ENCODE results near the gene IL17A.

IL17A gene

GRCh38 chr6:52186075-52186474, at the start of gene IL17A:
IL17A (plus strand) TSS chr6:52186375; CDS start chr6:52186432, 57 bp downstream.
- peaks cover 2% of the 10 kb centered on the region in 2 donors for H3K27me3 ChIP-seq (ENCODE audit: control insufficient read depth in 1 of 2, insufficient read depth in 2 of 2, low read length in 2 of 2)
- H3K27ac ChIP-seq (ENCODE audit: low read depth, low read length): no peak within 1 kb of the TSS
- H3K9ac ChIP-seq (ENCODE audit: low read depth in 1 of 2, low read length in 2 of 2): no peak within 1 kb of the TSS
- no peak within 1 kb of the TSS for H3K4me3 ChIP-seq (ENCODE audit: low read depth in 1 of 2, low read length in 2 of 2)
- H3K4me1 ChIP-seq (ENCODE audit: control insufficient read depth in 1 of 2, insufficient read depth in 2 of 2, low read length in 2 of 2): no peaks in the 10 kb centered on the region
- H3K9me3 ChIP-seq (ENCODE audit: control insufficient read depth in 1 of 2, low read length in 2 of 2): no peaks in the 10 kb centered on the region
- no peaks in the 10 kb centered on the region for H3K36me3 ChIP-seq (ENCODE audit: control insufficient read depth in 1 of 2, insufficient read depth in 2 of 2, low read length in 2 of 2)

DNA sequence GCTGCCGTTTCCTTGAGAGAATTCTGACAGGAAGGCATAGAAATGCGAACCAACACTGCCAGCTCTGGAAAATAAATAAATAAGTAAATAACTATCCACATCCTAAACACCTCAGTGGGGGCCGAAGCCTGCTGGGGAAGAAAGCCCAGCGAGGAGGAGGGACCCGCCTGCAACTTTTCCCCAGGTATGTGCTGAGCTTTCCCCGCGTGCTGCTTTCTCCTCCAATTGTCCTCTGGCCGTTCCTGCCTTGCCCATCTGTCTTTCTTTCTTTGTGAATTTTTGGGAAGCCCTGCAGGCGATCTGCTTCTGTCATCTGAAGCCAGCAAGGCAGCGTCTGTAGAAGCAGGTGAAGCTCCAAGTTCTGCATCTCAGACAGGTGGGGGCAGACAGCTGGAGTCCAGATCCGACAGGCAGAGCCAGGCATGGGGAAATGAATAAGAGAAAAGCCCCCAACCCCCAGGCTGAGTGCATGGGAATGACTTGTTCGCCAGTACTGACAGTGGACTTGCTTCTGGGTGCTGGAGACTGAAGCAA, 49.2 kb upstream of the IL17A start:
- no peak overlapping the region for H3K4me3 ChIP-seq (ENCODE audit: low read depth in 1 of 2, low read length in 2 of 2)
- H3K36me3 ChIP-seq (ENCODE audit: control insufficient read depth in 1 of 2, insufficient read depth in 2 of 2, low read length in 2 of 2): no peaks in the 10 kb centered on the region
- no peaks in the 10 kb centered on the region for H3K27me3 ChIP-seq (ENCODE audit: control insufficient read depth in 1 of 2, insufficient read depth in 2 of 2, low read length in 2 of 2)
- no peak overlapping the region for H3K27ac ChIP-seq (ENCODE audit: low read depth, low read length)
- no peaks in the 10 kb centered on the region for H3K9me3 ChIP-seq (ENCODE audit: control insufficient read depth in 1 of 2, low read length in 2 of 2)
- no peak overlapping the region for H3K9ac ChIP-seq (ENCODE audit: low read depth in 1 of 2, low read length in 2 of 2)
- no peaks in the 10 kb centered on the region for H3K4me1 ChIP-seq (ENCODE audit: control insufficient read depth in 1 of 2, insufficient read depth in 2 of 2, low read length in 2 of 2)

GRCh38 chr6:52138284-52138683, 47.9 kb upstream of the IL17A start:
- Histone ChIP-seq H3K4me3 (ENCODE audit: low read depth in 1 of 2, low read length in 2 of 2) (no peak overlapping the region), H3K9me3 (ENCODE audit: control insufficient read depth in 1 of 2, low read length in 2 of 2) (no peaks in the 10 kb centered on the region), H3K36me3 (ENCODE audit: control insufficient read depth in 1 of 2, insufficient read depth in 2 of 2, low read length in 2 of 2) (no peaks in the 10 kb centered on the region), H3K4me1 (ENCODE audit: control insufficient read depth in 1 of 2, insufficient read depth in 2 of 2, low read length in 2 of 2) (no peaks in the 10 kb centered on the region), H3K9ac (ENCODE audit: low read depth in 1 of 2, low read length in 2 of 2) (no peak overlapping the region), H3K27me3 (ENCODE audit: control insufficient read depth in 1 of 2, insufficient read depth in 2 of 2, low read length in 2 of 2) (no peaks in the 10 kb centered on the region), H3K27ac (ENCODE audit: low read depth, low read length) (no peak overlapping the region)

DNA sequence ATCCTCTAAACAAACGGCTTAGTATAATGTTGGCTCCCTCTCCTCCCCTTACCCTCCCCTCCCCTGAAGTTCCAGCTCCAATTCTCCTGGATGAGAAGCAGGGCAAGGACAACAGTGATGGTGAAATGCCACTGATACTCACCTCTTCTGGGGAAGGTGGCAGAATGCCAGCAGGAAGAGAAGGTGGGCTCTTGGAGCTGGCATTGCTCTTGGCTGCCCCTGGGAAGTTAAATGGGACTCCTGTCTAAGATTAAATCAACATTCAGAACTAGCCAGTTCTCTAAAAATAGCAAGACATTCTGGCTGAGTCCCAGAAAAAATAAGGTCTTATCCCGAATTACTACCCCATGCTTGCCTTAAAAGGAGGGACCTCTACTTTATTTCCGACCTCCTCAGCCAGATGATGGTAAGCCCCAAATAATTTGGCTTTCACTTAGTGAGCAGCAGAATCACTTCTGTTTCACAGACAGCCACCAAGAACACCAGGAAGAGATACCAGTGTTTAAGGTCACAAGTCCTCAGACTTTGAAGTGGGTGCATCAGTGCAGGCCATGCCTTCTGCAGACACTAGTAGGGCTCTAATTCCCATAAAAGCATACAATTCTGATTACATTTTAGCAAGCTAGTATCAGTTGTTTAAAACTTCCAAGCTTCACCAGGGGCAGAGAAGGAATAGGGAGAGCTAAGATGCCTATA, 46.0 kb upstream of the IL17A start:
- H3K4me3 ChIP-seq (ENCODE audit: low read depth in 1 of 2, low read length in 2 of 2): no peak overlapping the region
- H3K9ac ChIP-seq (ENCODE audit: low read depth in 1 of 2, low read length in 2 of 2): no peak overlapping the region

GRCh38 chr6:52141596-52141995, 44.6 kb upstream of the IL17A start:
- no peak overlapping the region for H3K27ac ChIP-seq (ENCODE audit: low read depth, low read length)
- H3K36me3 ChIP-seq (ENCODE audit: control insufficient read depth in 1 of 2, insufficient read depth in 2 of 2, low read length in 2 of 2): no peaks in the 10 kb centered on the region
- no peaks in the 10 kb centered on the region for H3K4me1 ChIP-seq (ENCODE audit: control insufficient read depth in 1 of 2, insufficient read depth in 2 of 2, low read length in 2 of 2)
- H3K9me3 ChIP-seq (ENCODE audit: control insufficient read depth in 1 of 2, low read length in 2 of 2): no peaks in the 10 kb centered on the region
- H3K27me3 ChIP-seq (ENCODE audit: control insufficient read depth in 1 of 2, insufficient read depth in 2 of 2, low read length in 2 of 2): peaks cover 0 to 6% of the 10 kb centered on the region in 2 donors
- no peak overlapping the region for H3K4me3 ChIP-seq (ENCODE audit: low read depth in 1 of 2, low read length in 2 of 2)
- H3K9ac ChIP-seq (ENCODE audit: low read depth in 1 of 2, low read length in 2 of 2): no peak overlapping the region

More for the DNA sequence above, 46.0 kb upstream of the IL17A start:
- Histone ChIP-seq H3K27me3 (ENCODE audit: control insufficient read depth in 1 of 2, insufficient read depth in 2 of 2, low read length in 2 of 2) (peaks cover 0 to 3% of the 10 kb centered on the region in 2 donors), H3K36me3 (ENCODE audit: control insufficient read depth in 1 of 2, insufficient read depth in 2 of 2, low read length in 2 of 2) (no peaks in the 10 kb centered on the region), H3K9me3 (ENCODE audit: control insufficient read depth in 1 of 2, low read length in 2 of 2) (no peaks in the 10 kb centered on the region), H3K27ac (ENCODE audit: low read depth, low read length) (no peak overlapping the region), H3K4me1 (ENCODE audit: control insufficient read depth in 1 of 2, insufficient read depth in 2 of 2, low read length in 2 of 2) (no peaks in the 10 kb centered on the region)

DNA sequence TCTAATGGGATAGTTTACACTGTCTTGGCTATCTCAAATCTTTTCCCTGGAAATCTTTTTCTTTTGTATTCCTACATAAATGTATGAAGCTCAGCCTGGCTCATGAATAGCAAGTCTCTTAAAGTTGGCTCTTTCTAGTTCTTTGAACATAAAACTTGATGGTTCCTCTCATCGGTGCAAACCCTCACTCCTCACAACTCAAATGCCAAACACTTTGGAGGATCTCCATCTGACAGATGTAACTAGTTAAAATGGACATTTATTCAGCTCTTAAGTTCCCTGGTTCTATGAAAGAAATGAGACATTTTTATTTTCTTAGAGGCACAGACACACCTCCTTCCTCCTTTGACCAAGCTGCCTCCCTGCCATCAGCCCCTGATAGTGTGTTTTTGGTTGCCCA, 43.6 kb upstream of the IL17A start:
- Histone ChIP-seq H3K9ac (ENCODE audit: low read depth in 1 of 2, low read length in 2 of 2) (no peak overlapping the region), H3K9me3 (ENCODE audit: control insufficient read depth in 1 of 2, low read length in 2 of 2) (no peaks in the 10 kb centered on the region), H3K27ac (ENCODE audit: low read depth, low read length) (no peak overlapping the region), H3K27me3 (ENCODE audit: control insufficient read depth in 1 of 2, insufficient read depth in 2 of 2, low read length in 2 of 2) (peaks cover 0 to 6% of the 10 kb centered on the region in 2 donors), H3K4me1 (ENCODE audit: control insufficient read depth in 1 of 2, insufficient read depth in 2 of 2, low read length in 2 of 2) (no peaks in the 10 kb centered on the region), H3K4me3 (ENCODE audit: low read depth in 1 of 2, low read length in 2 of 2) (no peak overlapping the region), H3K36me3 (ENCODE audit: control insufficient read depth in 1 of 2, insufficient read depth in 2 of 2, low read length in 2 of 2) (no peaks in the 10 kb centered on the region)

DNA sequence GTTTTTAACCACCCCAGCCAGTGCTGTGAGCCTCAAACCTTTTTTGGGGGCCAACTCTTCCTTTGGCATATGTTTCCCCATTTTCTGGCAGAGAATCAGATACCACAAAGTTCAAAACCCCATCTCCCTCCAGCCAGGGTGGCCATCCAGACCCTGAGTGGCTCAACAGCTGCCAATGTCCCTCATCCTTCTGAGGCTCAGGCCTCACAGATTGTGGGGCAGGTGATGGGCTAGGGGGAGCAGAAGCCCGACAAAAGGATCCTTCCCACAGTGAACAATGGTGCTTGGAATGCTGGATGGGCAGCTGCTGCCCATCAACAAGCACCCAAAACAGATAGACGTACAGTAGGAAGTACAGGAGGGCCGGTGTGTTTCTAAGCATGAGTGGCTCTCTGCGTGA, 42.6 kb upstream of the IL17A start:
- Histone ChIP-seq H3K9ac (ENCODE audit: low read depth in 1 of 2, low read length in 2 of 2) (no peak overlapping the region), H3K4me3 (ENCODE audit: low read depth in 1 of 2, low read length in 2 of 2) (no peak overlapping the region), H3K36me3 (ENCODE audit: control insufficient read depth in 1 of 2, insufficient read depth in 2 of 2, low read length in 2 of 2) (no peaks in the 10 kb centered on the region), H3K27me3 (ENCODE audit: control insufficient read depth in 1 of 2, insufficient read depth in 2 of 2, low read length in 2 of 2) (peaks cover 0 to 6% of the 10 kb centered on the region in 2 donors), H3K9me3 (ENCODE audit: control insufficient read depth in 1 of 2, low read length in 2 of 2) (no peaks in the 10 kb centered on the region), H3K27ac (ENCODE audit: low read depth, low read length) (no peak overlapping the region), H3K4me1 (ENCODE audit: control insufficient read depth in 1 of 2, insufficient read depth in 2 of 2, low read length in 2 of 2) (no peaks in the 10 kb centered on the region)

DNA sequence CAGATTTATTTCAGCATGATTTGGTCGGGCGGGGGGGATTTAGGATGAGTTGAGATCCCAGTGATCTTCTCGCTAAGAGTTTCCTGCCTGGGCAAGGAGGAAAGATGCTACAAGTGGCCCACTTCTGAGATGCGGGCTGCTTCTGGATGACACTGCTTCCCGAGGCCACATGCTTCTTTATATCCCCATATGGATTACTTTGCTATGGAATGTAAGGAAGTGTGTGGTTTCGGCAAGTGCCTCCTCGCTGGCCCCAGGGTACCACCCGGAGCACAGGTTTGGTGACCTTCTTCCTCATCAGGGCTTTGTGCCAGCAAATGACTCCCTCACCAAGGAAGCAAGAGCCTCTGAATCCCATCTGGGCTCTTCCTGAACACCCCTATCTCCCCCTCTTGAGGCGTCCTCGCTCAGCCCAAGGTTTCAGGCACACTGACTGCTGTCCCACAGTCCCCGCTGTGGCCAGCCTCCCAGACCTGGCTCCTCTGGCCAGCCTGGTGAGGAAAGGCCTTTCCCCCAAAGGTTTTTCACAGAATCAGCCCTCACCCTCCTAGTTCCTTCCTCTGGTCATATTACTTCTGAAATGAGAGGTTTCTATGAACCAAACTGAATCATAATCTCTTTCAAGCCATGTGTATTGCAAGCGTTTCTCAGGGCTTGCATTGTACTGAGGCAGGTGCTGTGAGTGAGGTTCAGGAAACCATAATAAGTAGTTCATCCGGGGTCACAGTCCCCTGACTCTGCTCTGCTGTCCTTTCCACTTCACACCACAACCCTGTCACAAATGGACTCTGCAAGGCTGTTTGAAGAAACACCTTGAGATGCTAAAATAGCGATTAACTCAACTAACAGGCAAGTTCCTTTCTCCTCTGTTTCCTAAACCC, 41.7 kb upstream of the IL17A start:
- H3K9me3 ChIP-seq (ENCODE audit: control insufficient read depth in 1 of 2, low read length in 2 of 2): no peaks in the 10 kb centered on the region
- no peaks in the 10 kb centered on the region for H3K4me1 ChIP-seq (ENCODE audit: control insufficient read depth in 1 of 2, insufficient read depth in 2 of 2, low read length in 2 of 2)
- peaks cover 0 to 6% of the 10 kb centered on the region in 2 donors for H3K27me3 ChIP-seq (ENCODE audit: control insufficient read depth in 1 of 2, insufficient read depth in 2 of 2, low read length in 2 of 2)
- H3K4me3 ChIP-seq (ENCODE audit: low read depth in 1 of 2, low read length in 2 of 2): no peak overlapping the region
- H3K9ac ChIP-seq (ENCODE audit: low read depth in 1 of 2, low read length in 2 of 2): no peak overlapping the region
- H3K27ac ChIP-seq (ENCODE audit: low read depth, low read length): no peak overlapping the region
- no peaks in the 10 kb centered on the region for H3K36me3 ChIP-seq (ENCODE audit: control insufficient read depth in 1 of 2, insufficient read depth in 2 of 2, low read length in 2 of 2)

DNA sequence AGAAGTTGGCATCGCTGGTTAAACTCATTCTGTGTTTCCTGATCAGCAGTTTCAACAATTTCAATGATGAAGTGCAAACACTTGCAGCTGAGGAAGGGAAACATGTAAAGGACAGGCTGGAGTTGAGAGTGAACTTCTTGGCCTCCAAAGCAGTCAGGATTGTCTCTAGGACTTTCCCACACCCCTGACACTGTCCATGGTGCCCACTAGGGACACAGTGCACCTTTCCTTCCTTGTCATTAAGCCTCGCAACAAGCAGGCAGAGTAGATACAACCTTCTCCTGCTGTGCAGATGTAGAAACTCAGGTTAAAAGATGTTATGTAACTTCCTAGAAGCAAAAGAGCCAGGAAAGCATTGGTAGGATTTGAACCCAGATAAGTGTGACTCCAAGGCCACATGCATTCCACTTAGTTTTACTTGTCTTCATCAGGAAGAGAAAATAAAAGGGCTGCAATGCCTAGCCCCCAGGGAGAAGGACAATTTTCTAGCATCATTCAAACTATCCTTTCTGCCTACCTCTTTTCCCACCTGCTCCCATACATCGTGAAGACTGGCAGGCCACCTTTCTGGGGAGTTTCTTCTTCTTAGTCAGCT, 39.2 kb upstream of the IL17A start:
- Histone ChIP-seq H3K9me3 (ENCODE audit: control insufficient read depth in 1 of 2, low read length in 2 of 2) (no peaks in the 10 kb centered on the region), H3K27me3 (ENCODE audit: control insufficient read depth in 1 of 2, insufficient read depth in 2 of 2, low read length in 2 of 2) (peaks cover 0 to 6% of the 10 kb centered on the region in 2 donors), H3K36me3 (ENCODE audit: control insufficient read depth in 1 of 2, insufficient read depth in 2 of 2, low read length in 2 of 2) (no peaks in the 10 kb centered on the region), H3K27ac (ENCODE audit: low read depth, low read length) (no peak overlapping the region), H3K4me1 (ENCODE audit: control insufficient read depth in 1 of 2, insufficient read depth in 2 of 2, low read length in 2 of 2) (no peaks in the 10 kb centered on the region), H3K4me3 (ENCODE audit: low read depth in 1 of 2, low read length in 2 of 2) (no peak overlapping the region), H3K9ac (ENCODE audit: low read depth in 1 of 2, low read length in 2 of 2) (no peak overlapping the region)

- Histone ChIP-seq H3K9ac (ENCODE audit: low read depth in 1 of 2, low read length in 2 of 2) (no peak overlapping the region), H3K4me3 (ENCODE audit: low read depth in 1 of 2, low read length in 2 of 2) (no peak overlapping the region), H3K27me3 (ENCODE audit: control insufficient read depth in 1 of 2, insufficient read depth in 2 of 2, low read length in 2 of 2) (peaks cover 0 to 6% of the 10 kb centered on the region in 2 donors), H3K36me3 (ENCODE audit: control insufficient read depth in 1 of 2, insufficient read depth in 2 of 2, low read length in 2 of 2) (no peaks in the 10 kb centered on the region), H3K27ac (ENCODE audit: low read depth, low read length) (no peak overlapping the region), H3K9me3 (ENCODE audit: control insufficient read depth in 1 of 2, low read length in 2 of 2) (no peaks in the 10 kb centered on the region), H3K4me1 (ENCODE audit: control insufficient read depth in 1 of 2, insufficient read depth in 2 of 2, low read length in 2 of 2) (no peaks in the 10 kb centered on the region)
Observed at GRCh38 chr6:52149076-52149475, 37.1 kb upstream of the IL17A start.

Data from duodenal mucosa (tissue), 2 donors.